SK-N-SH (cell line): ENCODE data around the gene RIPOR2. TPM values are rescaled to one million over a fixed set of nuclear protein-coding genes. Genes with fewer than 3 reads are reported as not detected.

Experiments used
- CTCF ChIA-PET: fragments of 300-600, 350-600 bp; formaldehyde crosslinking; extraction: SDS; loops from one replicate; lab custom pipeline; 2021; lab: Yijun Ruan, JAX
- POLR2A ChIA-PET: fragments of 350-600 bp; sonication (Branson Sonifier 250); formaldehyde crosslinking; extraction: SDS; loops from one replicate; lab custom pipeline; 2020; ENCODE audit warnings: antibody characterized with exemption, inconsistent platforms; lab: Yijun Ruan, JAX
- DNase-seq: peaks from one replicate; pipeline ENCODE4 v3.0.0; 2012
- H2AFZ ChIP-seq: fragments of 200-600 bp; sonication (generic); 2 replicates; pipeline ENCODE4 v1.8.1; 2016; ENCODE audit warnings: antibody characterized with exemption, mild to moderate bottlenecking, low read depth
- H3F3A ChIP-seq: fragments of 200-600 bp; sonication (generic); replicated peaks from 2 replicates; pipeline ENCODE3; 2016; ENCODE audit warnings: antibody characterized with exemption, mild to moderate bottlenecking; ENCODE audit not compliant: insufficient read depth
- H3K27ac ChIP-seq, 2 experiments: fragments of 200-500 bp in 1 of 2; fragments of 200-600 bp in 1 of 2; sonication (Bioruptor generic) in 1 of 2; sonication (generic), shearing (Covaris generic) in 1 of 2; 2 replicates each; pipeline versions ENCODE4 v1.5.1 to v1.6.1; 2014 to 2016; ENCODE audit warnings: low read depth in 2 of 2, inconsistent platforms in 1 of 2, low read length in 1 of 2, mild to moderate bottlenecking in 1 of 2, mixed read lengths in 1 of 2
- H3K27me3 ChIP-seq: fragments of 200-600 bp; sonication (generic), shearing (Covaris generic); 2 replicates; pipeline ENCODE4 v1.6.1; 2016; ENCODE audit warnings: mixed run types; ENCODE audit not compliant: insufficient read depth
- H3K36me3 ChIP-seq, 2 experiments: fragments of 200-500 bp in 1 of 2; fragments of 200-600 bp in 1 of 2; sonication (Bioruptor generic) in 1 of 2; sonication (generic) in 1 of 2; replicated peaks in 1 of 2; 2 replicates each; pipeline versions ENCODE3 to v1.5.1; 2014 to 2016; ENCODE audit warnings: low read length in 1 of 2, mild to moderate bottlenecking in 1 of 2; ENCODE audit not compliant: insufficient read depth in 2 of 2, control insufficient read depth in 1 of 2
- H3K4me1 ChIP-seq, 2 experiments: fragments of 200-500 bp in 1 of 2; fragments of 200-600 bp in 1 of 2; sonication (Bioruptor generic) in 1 of 2; sonication (generic), shearing (Covaris generic) in 1 of 2; 2 replicates each; pipeline versions ENCODE4 v1.5.1 to v1.6.1; 2014 to 2016; ENCODE audit warnings: low read depth in 1 of 2, low read length in 1 of 2, mixed run types in 1 of 2; ENCODE audit not compliant: insufficient read depth in 2 of 2, control insufficient read depth in 1 of 2
- H3K4me2 ChIP-seq: fragments of 200-600 bp; sonication (generic), shearing (Covaris generic); 2 replicates; pipeline ENCODE4 v1.6.1; 2017; ENCODE audit warnings: mixed run types
- H3K4me3 ChIP-seq, 2 experiments: fragments of 200-500 bp in 1 of 2; fragments of 200-600 bp in 1 of 2; sonication (Bioruptor generic) in 1 of 2; sonication (generic), shearing (Covaris generic) in 1 of 2; 2 replicates each; pipeline versions ENCODE4 v1.5.1 to v1.8.1; 2014 to 2016; ENCODE audit warnings: low read depth in 2 of 2, inconsistent platforms in 1 of 2, low read length in 1 of 2, mild to moderate bottlenecking in 1 of 2, mixed read lengths in 1 of 2, moderate library complexity in 1 of 2
- H3K79me2 ChIP-seq: fragments of 200-600 bp; sonication (generic); 2 replicates; pipeline ENCODE4 v1.8.1; 2017; ENCODE audit warnings: mild to moderate bottlenecking; ENCODE audit not compliant: insufficient read depth
- H3K9ac ChIP-seq: fragments of 200-600 bp; sonication (generic); 2 replicates; pipeline ENCODE4 v1.6.1; 2017; ENCODE audit warnings: mixed run types
- H3K9me2 ChIP-seq: fragments of 200-600 bp; sonication (generic); 2 replicates; pipeline ENCODE4 v1.6.1; 2017; ENCODE audit warnings: mixed run types
- H3K9me3 ChIP-seq: fragments of 200-600 bp; sonication (generic); 2 replicates; pipeline ENCODE4 v1.6.1; 2017; ENCODE audit warnings: mixed run types, mild to moderate bottlenecking, moderate library complexity
- H4K20me1 ChIP-seq: fragments of 200-600 bp; sonication (generic); 2 replicates; pipeline ENCODE4 v1.6.1; 2017; ENCODE audit warnings: mild to moderate bottlenecking, mixed run types; ENCODE audit not compliant: insufficient read depth
- CTCF ChIP-seq: fragments of 200-600 bp; sonication (generic); IDR thresholded peaks from 2 replicates; pipeline ENCODE4 v1.6.1; 2017; ENCODE audit warnings: antibody characterized with exemption, mild to moderate bottlenecking, moderate library complexity
- FOXJ3 ChIP-seq: sonication (generic); formaldehyde crosslinking; IDR thresholded peaks from 2 replicates; pipeline ENCODE4 v1.5.1; 2020; ENCODE audit warnings: mild to moderate bottlenecking, missing genetic modification reagents
- FOXM1 ChIP-seq: IDR thresholded peaks from 2 replicates; pipeline ENCODE4 v1.4.0; 2012; ENCODE audit warnings: low read depth, mild to moderate bottlenecking
- GATA2 ChIP-seq: sonication (generic); formaldehyde crosslinking; IDR thresholded peaks from 2 replicates; pipeline ENCODE4 v1.5.0; 2020; ENCODE audit warnings: mild to moderate bottlenecking, missing genetic modification reagents
- POLR2AphosphoS5 ChIP-seq: IDR thresholded peaks from 2 replicates; pipeline ENCODE4 v1.6.1; 2012; ENCODE audit warnings: low read depth, low read length
- RAD21 ChIP-seq: IDR thresholded peaks from 2 replicates; pipeline ENCODE4 v1.6.1; 2012; ENCODE audit warnings: mild to moderate bottlenecking, low read length
- REST ChIP-seq: IDR thresholded peaks from 2 replicates; pipeline ENCODE4 v1.6.1; 2012; ENCODE audit warnings: mild to moderate bottlenecking, low read depth, low read length, moderate library complexity
- SMC3 ChIP-seq: IDR thresholded peaks from 2 replicates; pipeline ENCODE4 v1.6.1; 2012; ENCODE audit warnings: low read depth, low read length, improper control_type of control experiment
- TAF1 ChIP-seq: IDR thresholded peaks from 2 replicates; pipeline ENCODE4 v1.6.1; 2012; ENCODE audit warnings: low read depth, mild to moderate bottlenecking, low read length, moderate library complexity, borderline replicate concordance
- TEAD4 ChIP-seq: IDR thresholded peaks from 2 replicates; pipeline ENCODE4 v1.4.0; 2012; ENCODE audit warnings: mild to moderate bottlenecking, borderline replicate concordance; ENCODE audit not compliant: insufficient read depth
- USF1 ChIP-seq: IDR thresholded peaks from 2 replicates; pipeline ENCODE4 v1.4.0; 2012; ENCODE audit warnings: low read depth, borderline replicate concordance
- USF2 ChIP-seq: fragments of 150-350 bp; IDR thresholded peaks from 2 replicates; pipeline ENCODE4 v1.6.1; 2017; ENCODE audit warnings: antibody characterized with exemption, low read length, low read depth, borderline replicate concordance
- WGBS: methylation state at CpG from one replicate; pipeline ENCODE4 v1.1.6; 2017; ENCODE audit warnings: low lambda C conversion rate; 5-methylcytosine and 5-hydroxymethylcytosine counted together
- polyA plus RNA-seq, 3 experiments: library from polyadenylated mRNA; depleted of rRNA; stranded (reverse); fragments of >200 nt; gene quantifications; 2 replicates each; pipeline ENCODE4 v1.2.3, GENCODE V29; 2012
- TF ChIP-seq, protein P1 (sequence below): IDR thresholded peaks from 2 replicates; pipeline ENCODE4 v1.4.0; 2012; ENCODE audit warnings: low read depth, borderline replicate concordance
- TF ChIP-seq, protein P2 (sequence below): IDR thresholded peaks from 2 replicates; pipeline ENCODE4; 2012
- TF ChIP-seq, protein P3 (sequence below): fragments of 150-350 bp; IDR thresholded peaks from 2 replicates; pipeline ENCODE4 v1.6.1; 2016; ENCODE audit warnings: mild to moderate bottlenecking, low read depth, low read length

The RIPOR2 gene
- polyA plus RNA-seq, 1 of the 3 experiments (the other 2 are of a cell fraction): 0.05 TPM

GRCh38 chr6:24951811-24952299, 16.1 kb upstream of the RIPOR2 start (continued):
- no peak for TF ChIP-seq USF2
- TF ChIP-seq RAD21: no peak
- TF ChIP-seq TEAD4: no peak
- TF ChIP-seq TAF1: no peak
- TF ChIP-seq REST: no peak
- TF ChIP-seq, protein P1, sequence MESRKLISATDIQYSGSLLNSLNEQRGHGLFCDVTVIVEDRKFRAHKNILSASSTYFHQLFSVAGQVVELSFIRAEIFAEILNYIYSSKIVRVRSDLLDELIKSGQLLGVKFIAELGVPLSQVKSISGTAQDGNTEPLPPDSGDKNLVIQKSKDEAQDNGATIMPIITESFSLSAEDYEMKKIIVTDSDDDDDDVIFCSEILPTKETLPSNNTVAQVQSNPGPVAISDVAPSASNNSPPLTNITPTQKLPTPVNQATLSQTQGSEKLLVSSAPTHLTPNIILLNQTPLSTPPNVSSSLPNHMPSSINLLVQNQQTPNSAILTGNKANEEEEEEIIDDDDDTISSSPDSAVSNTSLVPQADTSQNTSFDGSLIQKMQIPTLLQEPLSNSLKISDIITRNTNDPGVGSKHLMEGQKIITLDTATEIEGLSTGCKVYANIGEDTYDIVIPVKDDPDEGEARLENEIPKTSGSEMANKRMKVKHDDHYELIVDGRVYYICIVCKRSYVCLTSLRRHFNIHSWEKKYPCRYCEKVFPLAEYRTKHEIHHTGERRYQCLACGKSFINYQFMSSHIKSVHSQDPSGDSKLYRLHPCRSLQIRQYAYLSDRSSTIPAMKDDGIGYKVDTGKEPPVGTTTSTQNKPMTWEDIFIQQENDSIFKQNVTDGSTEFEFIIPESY: no peak

DNA sequence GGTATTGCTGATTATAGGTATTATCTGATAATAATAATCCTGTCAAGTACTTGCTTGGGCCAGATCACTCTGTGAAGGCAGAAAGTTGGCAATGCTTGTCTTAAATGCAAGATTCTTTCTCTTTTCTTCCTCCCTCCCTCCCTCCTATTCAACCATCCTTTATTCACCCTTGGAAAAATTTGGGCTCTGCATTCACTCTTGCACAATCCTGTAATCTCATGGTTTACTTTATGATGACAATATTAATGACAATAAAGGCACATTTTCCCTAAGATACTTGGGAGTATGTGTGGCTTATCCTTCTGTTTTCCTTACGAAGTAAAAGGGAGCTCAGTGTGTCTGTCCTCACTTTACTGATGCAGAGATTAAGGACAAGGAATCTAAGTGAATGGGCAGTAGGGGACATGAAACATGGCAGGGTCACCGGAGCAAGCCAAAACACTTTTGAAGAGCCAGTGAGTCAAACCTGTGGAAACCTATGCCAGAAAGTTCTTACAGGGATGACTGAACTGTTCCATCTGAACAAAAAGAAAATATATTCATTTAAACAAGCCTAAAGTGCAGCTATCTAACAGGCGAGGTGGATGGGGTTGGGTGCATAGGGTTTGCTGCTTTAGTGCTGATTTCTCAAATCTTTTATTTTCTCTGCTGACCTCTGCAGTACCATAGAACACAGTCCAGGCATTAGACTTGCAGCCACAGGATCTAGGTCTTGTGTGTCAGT, 14.6 kb upstream of the RIPOR2 start:
- DNase-seq: no peak
- Histone ChIP-seq H3K4me2 (no peak overlapping the region), H4K20me1 (no peaks in the 10 kb centered on the region), H3K4me3 (no peak overlapping the region), H3K4me1 (no peaks in the 10 kb centered on the region), H3K27ac (no peak overlapping the region), H3K36me3 (no peaks in the 10 kb centered on the region), H3K9me2 (no peaks in the 10 kb centered on the region), H3K9me3 (peaks cover 4% of the 10 kb centered on the region; the same call in 1 of the 2 replicates), H3K9ac (no peak overlapping the region), H2AFZ (no peak overlapping the region), H3F3A (no peaks in the 10 kb centered on the region), H3K79me2 (no peaks in the 10 kb centered on the region), H3K27me3 (no peaks in the 10 kb centered on the region; the same call in 1 of the 2 replicates)
- CTCF ChIA-PET: interaction anchor here (1.2 to 1.3 kb wide), 2 partner anchors 13 to 15 kb away, joined by 3 to 4 read pairs; partner anchors contain the start of gene RIPOR2
- 49% methylated on average over 3 of the region's 3 CpGs for whole genome bisulfite sequencing
- POLR2A ChIA-PET: no interaction called here
- no peak for TF ChIP-seq TAF1
- TF ChIP-seq, protein P2, sequence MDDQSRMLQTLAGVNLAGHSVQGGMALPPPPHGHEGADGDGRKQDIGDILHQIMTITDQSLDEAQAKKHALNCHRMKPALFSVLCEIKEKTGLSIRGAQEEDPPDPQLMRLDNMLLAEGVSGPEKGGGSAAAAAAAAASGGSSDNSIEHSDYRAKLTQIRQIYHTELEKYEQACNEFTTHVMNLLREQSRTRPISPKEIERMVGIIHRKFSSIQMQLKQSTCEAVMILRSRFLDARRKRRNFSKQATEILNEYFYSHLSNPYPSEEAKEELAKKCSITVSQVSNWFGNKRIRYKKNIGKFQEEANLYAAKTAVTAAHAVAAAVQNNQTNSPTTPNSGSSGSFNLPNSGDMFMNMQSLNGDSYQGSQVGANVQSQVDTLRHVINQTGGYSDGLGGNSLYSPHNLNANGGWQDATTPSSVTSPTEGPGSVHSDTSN: no peak
- TF ChIP-seq POLR2AphosphoS5: no peak
- TF ChIP-seq SMC3: no peak
- TF ChIP-seq RAD21: no peak
- TF ChIP-seq USF2: no peak
- TF ChIP-seq GATA2: no peak
- TF ChIP-seq, protein P3, sequence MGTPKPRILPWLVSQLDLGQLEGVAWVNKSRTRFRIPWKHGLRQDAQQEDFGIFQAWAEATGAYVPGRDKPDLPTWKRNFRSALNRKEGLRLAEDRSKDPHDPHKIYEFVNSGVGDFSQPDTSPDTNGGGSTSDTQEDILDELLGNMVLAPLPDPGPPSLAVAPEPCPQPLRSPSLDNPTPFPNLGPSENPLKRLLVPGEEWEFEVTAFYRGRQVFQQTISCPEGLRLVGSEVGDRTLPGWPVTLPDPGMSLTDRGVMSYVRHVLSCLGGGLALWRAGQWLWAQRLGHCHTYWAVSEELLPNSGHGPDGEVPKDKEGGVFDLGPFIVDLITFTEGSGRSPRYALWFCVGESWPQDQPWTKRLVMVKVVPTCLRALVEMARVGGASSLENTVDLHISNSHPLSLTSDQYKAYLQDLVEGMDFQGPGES: no peak
- no peak for TF ChIP-seq CTCF
- no peak for TF ChIP-seq USF1
- TF ChIP-seq FOXJ3 (CRISPR knock-in tag): no peak
- no peak for TF ChIP-seq FOXM1
